ENCODE measurements around the gene R3HDML.
A peak's percentile ranks its signal among the peaks of the same experiment; 100 is the strongest.

R3HDML gene

DNA sequence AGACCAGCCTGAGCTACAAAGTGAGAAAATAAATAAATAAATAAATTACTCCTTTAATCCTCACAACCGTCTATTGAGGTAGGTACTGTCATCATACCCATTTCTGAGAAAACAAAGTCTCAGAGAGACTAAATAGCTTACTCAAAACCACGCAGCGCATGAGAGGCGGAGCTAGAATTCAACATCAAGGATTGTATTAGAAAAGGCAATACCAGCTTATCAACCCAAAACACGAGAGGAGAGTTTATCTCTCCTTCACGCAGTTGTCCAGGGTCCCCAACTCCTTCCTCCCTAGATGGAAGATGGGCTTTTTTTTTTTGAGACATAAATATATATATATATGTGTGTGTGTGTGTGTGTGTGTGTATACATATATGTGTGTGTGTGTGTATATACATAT is 30.9 kb downstream of the R3HDML start:
- DNase-seq = no peak

DNA sequence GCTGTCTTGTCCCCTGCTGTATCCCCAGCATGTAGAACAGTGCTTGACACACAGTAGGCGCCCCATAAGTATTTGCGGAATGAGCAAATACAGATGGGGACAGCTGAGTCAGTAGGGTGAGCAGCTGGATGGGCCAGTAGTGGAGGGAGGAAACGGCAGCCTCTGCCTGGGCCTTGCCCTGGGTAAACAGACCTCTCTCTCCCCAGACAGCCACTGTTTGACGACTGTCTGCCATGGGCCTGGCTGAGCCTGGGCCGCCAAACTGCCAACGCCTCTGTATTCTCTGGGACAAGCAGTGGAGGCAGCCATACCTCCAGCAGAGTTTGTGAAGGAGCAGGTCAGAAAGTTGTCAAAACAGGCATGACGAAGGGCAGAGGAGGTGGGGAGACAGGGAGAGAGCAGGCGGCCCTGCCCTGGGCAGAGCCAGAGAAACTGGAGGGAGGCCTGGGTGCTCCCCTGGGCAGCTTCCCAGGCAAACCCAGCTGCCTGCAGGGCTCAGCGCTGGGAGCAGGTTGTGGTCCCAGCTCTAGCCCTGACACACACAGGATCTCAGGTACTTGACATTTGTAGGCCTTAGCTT is 33.9 kb downstream of the R3HDML start:
- DNase-seq = no peak

DNA sequence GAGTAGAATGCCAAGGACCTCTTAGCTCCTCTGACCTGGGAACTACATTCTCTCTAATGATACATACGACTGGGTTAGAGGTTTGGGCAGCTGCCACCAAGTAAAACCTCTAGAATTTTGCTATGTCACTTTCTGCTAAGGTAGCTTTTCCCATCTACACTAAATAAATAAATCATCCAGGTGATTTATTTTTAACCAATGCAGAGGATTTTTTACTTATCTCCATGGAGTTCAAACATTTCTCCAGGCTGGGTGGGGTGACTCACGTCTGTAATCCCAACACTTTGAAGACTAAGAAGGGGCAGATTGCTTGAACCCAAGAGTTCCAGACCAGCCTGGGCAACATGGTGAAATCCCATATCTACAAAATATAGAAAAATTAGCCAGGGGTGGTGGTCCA is 45.8 kb downstream of the R3HDML start:
- no peak for DNase-seq

DNA sequence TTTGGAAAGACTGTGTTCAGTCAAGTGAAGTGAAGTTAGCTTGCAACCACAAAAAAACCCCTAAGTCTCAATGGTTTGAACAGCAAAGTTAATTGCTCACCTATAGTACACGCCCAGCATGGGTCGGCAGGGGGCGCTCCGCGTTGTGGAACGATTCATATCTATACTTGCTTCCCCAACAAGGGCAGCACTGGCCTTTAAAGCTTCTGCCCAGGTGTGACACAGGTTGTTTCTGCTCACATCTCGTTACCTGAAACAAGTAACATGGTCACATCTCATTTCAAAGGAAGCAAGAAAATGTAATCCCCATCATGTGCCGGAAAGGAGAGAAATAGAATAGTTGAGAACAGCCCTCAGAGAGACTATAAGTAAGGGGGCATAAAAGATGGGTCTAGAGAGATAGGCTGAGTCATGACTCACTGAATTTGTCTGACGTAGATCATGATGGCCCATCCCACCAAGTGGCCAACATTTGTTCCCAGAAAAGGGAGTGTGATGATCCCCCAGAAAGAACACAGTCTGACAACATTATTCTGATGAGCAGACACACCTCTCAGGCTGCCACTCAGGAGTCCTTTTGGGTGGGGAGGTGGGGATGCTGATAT is 47.7 kb downstream of the R3HDML start:
- peak; percentile 71 for DNase-seq

- no peak for DNase-seq
Measured at GRCh38 chr20:44388466-44389023, 51.7 kb downstream of the R3HDML start.

DNA sequence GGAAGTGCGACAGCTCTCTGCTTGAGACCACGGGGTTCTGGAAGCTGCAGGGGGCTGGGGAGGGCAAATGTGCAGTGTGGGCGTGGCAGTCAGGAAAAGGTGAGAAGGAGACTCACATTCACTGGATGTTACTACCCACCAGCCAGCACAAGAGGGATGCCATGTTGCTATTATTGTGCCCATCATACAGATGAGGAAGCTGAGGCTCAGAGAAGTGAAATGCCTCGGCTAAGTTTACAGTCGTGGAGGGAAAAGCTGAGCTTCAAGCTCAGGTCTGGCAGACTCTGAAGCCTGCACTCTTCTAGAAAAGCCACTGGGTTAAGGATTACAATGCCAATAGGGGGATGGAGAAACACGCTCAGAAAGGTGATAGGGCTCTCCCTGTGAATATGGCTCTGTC is 53.0 kb downstream of the R3HDML start:
- no peak for DNase-seq

DNA sequence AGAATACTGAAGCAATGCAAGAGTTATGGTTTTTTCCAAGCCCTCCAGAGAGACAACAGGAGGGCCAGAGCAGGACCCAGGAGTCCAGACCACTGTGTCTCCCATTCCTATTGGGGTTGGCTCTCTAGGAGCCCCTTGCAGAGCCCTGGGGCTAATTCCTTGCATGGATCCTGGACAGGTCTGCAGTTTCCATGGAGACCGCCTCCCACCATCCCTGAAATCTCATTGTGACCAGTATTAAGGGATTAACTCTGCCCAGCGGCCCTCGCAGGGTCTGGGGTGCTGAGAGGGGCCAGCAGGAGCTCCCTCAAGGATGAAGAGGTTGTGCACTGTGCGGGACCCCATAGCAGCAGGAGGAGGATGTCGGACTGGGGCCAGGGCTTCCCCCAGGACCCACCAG is 53.4 kb downstream of the R3HDML start:
- DNase-seq = no peak

GRCh38 chr20:44392088-44392775 is 55.4 kb downstream of the R3HDML start:
- no peak for DNase-seq

- DNase-seq = no peak
Measured at GRCh38 chr20:44392776-44393607, 56.1 kb downstream of the R3HDML start.

GRCh38 chr20:44393608-44394451 is 57.0 kb downstream of the R3HDML start:
- no peak for DNase-seq

DNA sequence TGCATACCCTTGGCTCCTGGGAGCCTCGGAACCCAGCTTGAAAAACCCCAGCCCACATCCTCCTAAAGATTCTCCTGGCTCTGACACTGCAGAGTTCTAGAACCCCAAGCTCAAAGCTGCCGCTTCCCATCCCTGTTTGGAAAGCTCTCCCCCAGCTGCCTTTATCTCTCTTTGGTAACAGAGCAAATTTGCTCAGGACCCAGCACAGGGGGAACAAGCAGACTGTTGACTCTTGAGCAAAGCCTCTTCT is 57.5 kb downstream of the R3HDML start:
- no peak for DNase-seq

- DNase-seq = no peak
Measured at GRCh38 chr20:44394702-44395460, 58.0 kb downstream of the R3HDML start.

DNA sequence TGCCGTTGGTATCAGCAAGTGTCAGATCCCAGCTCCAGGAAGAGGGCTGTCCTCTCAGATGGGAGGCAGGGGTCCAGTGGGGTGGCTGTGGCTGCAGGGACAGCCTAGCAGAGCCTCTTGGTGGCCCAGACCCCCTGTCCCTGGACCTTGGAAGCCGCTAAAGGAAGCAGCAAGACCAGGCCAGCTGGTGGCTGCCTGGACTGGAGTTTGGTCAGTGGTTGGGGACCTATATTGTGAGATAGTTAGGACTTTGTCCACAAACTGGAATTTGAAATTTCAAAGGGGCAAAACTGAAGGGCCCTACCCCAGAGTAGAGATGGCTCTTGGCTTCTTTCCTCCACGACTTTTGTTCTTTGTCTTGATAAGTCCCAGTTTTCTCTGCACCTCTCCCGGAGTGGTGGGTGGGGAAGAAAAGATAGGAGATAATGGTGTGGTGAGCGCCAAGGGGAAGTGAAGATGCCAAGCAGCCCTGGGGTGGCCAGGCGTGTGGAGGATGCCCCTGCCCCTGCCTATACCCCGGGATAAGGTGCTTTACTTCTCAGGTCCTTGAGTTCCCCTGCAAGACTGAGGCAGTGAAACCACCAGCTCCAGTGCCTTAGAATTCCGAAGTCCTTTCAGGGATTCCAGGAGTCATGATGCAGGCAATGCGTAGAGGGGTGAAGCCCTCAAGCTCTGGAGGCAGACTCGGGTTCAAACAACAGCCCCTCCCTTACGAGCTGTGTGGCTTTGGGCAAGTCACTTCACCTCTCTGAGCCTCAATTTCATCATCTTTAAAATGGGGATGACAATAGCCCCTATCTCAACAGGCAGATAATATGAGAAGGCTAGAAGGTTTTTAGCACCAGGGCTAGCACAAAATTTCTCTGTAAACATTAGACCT is 58.9 kb downstream of the R3HDML start:
- DNase-seq = no peak

GRCh38 chr20:44396369-44397130 is 59.7 kb downstream of the R3HDML start:
- DNase-seq = no peak

GRCh38 chr20:44398335-44398734 is 61.5 kb downstream of the R3HDML start:
- no peak for DNase-seq

DNA sequence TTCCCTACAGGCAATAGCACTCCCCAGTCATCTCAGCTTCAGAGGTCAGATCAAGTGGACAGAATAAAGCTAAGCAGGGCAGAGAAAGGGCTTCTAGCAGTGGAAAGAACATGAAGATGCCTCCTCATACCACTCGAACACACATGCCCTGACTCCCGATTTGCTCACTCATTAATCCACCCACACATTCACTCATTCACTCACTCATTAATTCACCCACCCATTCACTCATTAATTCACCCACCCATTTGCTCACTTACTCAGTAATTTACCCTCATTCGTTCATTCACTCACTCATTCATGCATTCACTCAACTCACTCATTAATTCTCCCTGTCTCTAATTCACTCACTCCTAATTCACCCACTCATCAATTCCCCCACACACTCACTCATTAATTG is 62.6 kb downstream of the R3HDML start:
- no peak for DNase-seq

DNA sequence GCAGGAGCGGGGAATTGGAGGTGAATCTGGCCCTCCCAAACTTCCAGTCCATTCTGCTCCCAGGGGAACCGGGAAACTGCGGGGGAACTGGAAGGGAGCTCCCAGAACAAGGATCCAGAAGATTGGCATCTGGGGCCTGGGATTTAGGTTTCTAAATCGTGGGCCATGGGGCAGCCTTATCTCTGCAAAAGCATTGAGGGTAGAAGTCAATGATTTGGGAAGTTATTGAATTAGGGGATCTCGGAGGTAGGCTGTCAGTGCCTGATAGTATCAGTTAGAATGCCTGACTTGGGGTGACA is 63.8 kb downstream of the R3HDML start:
- no peak for DNase-seq
